HepG2 (cell line): ENCODE results near the gene ATG9A. TPM values are rescaled to one million over a fixed set of nuclear protein-coding genes. Genes with fewer than 3 reads are reported as not detected.
A peak's percentile ranks its signal among the peaks of the same experiment; 100 is the strongest.

Source experiments
- AGO1 ChIP-seq: fragments of 200-400 bp; formaldehyde crosslinking; IDR thresholded peaks from 2 replicates; pipeline ENCODE4 v1.6.1; 2017; ENCODE audit warnings: mild to moderate bottlenecking, low read depth, low read length, moderate library complexity; ENCODE audit not compliant: poor library complexity, severe bottlenecking
- DMAP1 ChIP-seq: IDR thresholded peaks from 2 replicates; pipeline ENCODE4 v1.6.1; 2016
- GATAD1 ChIP-seq: IDR thresholded peaks from 2 replicates; pipeline ENCODE4 v1.6.1; 2016; ENCODE audit warnings: missing genetic modification reagents, missing compliant biosample characterization
- KAT2B ChIP-seq: fragments of 150-350 bp; IDR thresholded peaks from 2 replicates; pipeline ENCODE4 v1.6.1; 2014; ENCODE audit warnings: low read depth, low read length, borderline replicate concordance
- KDM1A ChIP-seq: IDR thresholded peaks from 2 replicates; pipeline ENCODE4 v1.6.1; 2016; ENCODE audit warnings: missing compliant biosample characterization
- POLR2AphosphoS2 ChIP-seq: IDR thresholded peaks from 2 replicates; pipeline ENCODE4 v1.6.1; 2011; ENCODE audit warnings: low read depth, low read length, improper control_type of control experiment
- POLR2AphosphoS5 ChIP-seq: IDR thresholded peaks from 2 replicates; pipeline ENCODE4 v1.6.1; 2012; ENCODE audit warnings: low read depth, low read length
- REXO4 ChIP-seq: sonication (generic); formaldehyde crosslinking; IDR thresholded peaks from 2 replicates; pipeline ENCODE4 v1.8.0; 2022; ENCODE audit warnings: missing genetic modification reagents, mild to moderate bottlenecking, borderline replicate concordance
- SP4 ChIP-seq: sonication (generic); formaldehyde crosslinking; IDR thresholded peaks from 2 replicates; pipeline ENCODE4 v1.8.1; 2023; ENCODE audit warnings: mild to moderate bottlenecking, missing genetic modification reagents
- TCF7L2 ChIP-seq: IDR thresholded peaks from 2 replicates; pipeline ENCODE4 v1.6.1; 2011; ENCODE audit warnings: mild to moderate bottlenecking, low read depth, low read length, moderate library complexity
- ZBTB38 ChIP-seq: sonication (generic); formaldehyde crosslinking; IDR thresholded peaks from 2 replicates; pipeline ENCODE4 v1.5.1; 2020; ENCODE audit warnings: mild to moderate bottlenecking, missing genetic modification reagents
- ZKSCAN5 ChIP-seq: sonication (generic); formaldehyde crosslinking; IDR thresholded peaks from 2 replicates; pipeline ENCODE4 v1.5.1; 2020; ENCODE audit warnings: mild to moderate bottlenecking, missing genetic modification reagents
- ZNF326 ChIP-seq: sonication (generic); formaldehyde crosslinking; IDR thresholded peaks from 2 replicates; pipeline ENCODE4 v1.4.0; 2020; ENCODE audit warnings: missing genetic modification reagents, borderline replicate concordance
- polyA plus RNA-seq, 8 experiments: library from polyadenylated mRNA; depleted of rRNA in 3 of 8; stranded (reverse) in 7 of 8; unstranded in 1 of 8; fragments of >200 nt; fragmentation: Illumina TruSeq in 4 of 8; extraction: Trizol in 4 of 8; gene quantifications; 2 replicates each; pipeline versions ENCODE4 v1.2.1 to v1.2.3, GENCODE V29; 2011 to 2016; ENCODE audit warnings: low read depth in 4 of 8, missing spikeins in 1 of 8, mixed read lengths in 1 of 8; ENCODE audit not compliant: insufficient read depth in 1 of 8
- total RNA-seq, 5 experiments: library from RNA; depleted of rRNA; stranded (reverse); fragments of >200 nt; fragmentation: Illumina TruSeq; extraction: Trizol; gene quantifications; 2 replicates each; pipeline ENCODE4 v1.2.3, GENCODE V29; 2016; ENCODE audit warnings: low read depth in 1 of 5
- TF ChIP-seq, protein P1 (sequence below): IDR thresholded peaks from 2 replicates; pipeline ENCODE4 v1.6.1; 2016; ENCODE audit warnings: low read depth, missing genetic modification reagents, missing compliant biosample characterization
- TF ChIP-seq, protein P2 (sequence below): sonication (generic); formaldehyde crosslinking; IDR thresholded peaks from 2 replicates; pipeline ENCODE4 v1.8.1; 2023; ENCODE audit warnings: mild to moderate bottlenecking, missing genetic modification reagents
- TF ChIP-seq, protein P3 (sequence below): sonication (generic); formaldehyde crosslinking; IDR thresholded peaks from 2 replicates; pipeline ENCODE4 v1.5.0; 2020; ENCODE audit warnings: missing genetic modification reagents

Gene ATG9A
- total and polyA plus RNA-seq, 2 of the 13 experiments (the other 11 are each of a cell fraction or from before 2014, with no cell fraction given): 35.0 to 131 TPM

DNA sequence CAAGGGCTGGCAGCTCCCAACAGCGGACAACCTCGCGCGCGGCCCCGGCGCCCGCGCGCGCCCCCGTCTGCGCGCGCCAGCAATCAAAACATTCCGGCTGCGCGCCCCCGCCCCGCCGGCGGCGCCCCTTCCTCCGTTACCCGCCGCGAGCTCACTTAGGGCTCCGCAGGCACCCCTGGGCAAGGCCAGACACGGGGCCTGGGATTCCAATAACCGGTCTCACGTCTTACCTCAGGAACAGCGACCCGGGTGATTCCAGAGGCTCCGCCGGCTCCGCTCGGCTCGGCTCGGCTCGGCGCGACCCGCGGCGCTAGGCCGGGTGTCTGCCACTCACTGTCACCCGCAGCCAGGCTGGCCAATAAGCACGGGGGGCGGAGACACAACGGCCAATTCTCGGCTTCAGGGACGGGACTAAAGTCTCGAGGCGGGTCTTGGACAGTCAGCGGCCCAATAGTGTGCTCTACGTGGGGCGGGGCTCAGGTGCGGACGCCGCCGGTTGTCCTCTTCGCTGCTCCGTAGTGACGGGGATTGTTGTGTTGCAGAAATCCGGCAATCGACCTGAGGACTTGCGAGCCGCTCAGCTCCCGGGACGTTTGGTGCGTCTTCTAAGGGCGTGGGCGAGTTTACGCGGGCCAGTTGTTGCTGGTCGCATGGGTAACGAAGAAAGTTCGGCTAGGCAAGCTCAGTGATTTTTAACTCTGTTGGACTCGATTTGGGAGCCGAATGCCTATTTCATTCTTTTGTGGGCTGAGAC is at the start of gene ATG9A, which contains the start of gene ANKZF1 (continued):
- TF ChIP-seq, protein P1, sequence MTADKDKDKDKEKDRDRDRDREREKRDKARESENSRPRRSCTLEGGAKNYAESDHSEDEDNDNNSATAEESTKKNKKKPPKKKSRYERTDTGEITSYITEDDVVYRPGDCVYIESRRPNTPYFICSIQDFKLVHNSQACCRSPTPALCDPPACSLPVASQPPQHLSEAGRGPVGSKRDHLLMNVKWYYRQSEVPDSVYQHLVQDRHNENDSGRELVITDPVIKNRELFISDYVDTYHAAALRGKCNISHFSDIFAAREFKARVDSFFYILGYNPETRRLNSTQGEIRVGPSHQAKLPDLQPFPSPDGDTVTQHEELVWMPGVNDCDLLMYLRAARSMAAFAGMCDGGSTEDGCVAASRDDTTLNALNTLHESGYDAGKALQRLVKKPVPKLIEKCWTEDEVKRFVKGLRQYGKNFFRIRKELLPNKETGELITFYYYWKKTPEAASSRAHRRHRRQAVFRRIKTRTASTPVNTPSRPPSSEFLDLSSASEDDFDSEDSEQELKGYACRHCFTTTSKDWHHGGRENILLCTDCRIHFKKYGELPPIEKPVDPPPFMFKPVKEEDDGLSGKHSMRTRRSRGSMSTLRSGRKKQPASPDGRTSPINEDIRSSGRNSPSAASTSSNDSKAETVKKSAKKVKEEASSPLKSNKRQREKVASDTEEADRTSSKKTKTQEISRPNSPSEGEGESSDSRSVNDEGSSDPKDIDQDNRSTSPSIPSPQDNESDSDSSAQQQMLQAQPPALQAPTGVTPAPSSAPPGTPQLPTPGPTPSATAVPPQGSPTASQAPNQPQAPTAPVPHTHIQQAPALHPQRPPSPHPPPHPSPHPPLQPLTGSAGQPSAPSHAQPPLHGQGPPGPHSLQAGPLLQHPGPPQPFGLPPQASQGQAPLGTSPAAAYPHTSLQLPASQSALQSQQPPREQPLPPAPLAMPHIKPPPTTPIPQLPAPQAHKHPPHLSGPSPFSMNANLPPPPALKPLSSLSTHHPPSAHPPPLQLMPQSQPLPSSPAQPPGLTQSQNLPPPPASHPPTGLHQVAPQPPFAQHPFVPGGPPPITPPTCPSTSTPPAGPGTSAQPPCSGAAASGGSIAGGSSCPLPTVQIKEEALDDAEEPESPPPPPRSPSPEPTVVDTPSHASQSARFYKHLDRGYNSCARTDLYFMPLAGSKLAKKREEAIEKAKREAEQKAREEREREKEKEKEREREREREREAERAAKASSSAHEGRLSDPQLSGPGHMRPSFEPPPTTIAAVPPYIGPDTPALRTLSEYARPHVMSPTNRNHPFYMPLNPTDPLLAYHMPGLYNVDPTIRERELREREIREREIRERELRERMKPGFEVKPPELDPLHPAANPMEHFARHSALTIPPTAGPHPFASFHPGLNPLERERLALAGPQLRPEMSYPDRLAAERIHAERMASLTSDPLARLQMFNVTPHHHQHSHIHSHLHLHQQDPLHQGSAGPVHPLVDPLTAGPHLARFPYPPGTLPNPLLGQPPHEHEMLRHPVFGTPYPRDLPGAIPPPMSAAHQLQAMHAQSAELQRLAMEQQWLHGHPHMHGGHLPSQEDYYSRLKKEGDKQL: no peak
- TF ChIP-seq POLR2AphosphoS2: no peak
- no peak for TF ChIP-seq KAT2B
- no peak for TF ChIP-seq KDM1A (CRISPR knock-in tag)
- TF ChIP-seq REXO4 (CRISPR knock-in tag): no peak
- TF ChIP-seq, protein P2, sequence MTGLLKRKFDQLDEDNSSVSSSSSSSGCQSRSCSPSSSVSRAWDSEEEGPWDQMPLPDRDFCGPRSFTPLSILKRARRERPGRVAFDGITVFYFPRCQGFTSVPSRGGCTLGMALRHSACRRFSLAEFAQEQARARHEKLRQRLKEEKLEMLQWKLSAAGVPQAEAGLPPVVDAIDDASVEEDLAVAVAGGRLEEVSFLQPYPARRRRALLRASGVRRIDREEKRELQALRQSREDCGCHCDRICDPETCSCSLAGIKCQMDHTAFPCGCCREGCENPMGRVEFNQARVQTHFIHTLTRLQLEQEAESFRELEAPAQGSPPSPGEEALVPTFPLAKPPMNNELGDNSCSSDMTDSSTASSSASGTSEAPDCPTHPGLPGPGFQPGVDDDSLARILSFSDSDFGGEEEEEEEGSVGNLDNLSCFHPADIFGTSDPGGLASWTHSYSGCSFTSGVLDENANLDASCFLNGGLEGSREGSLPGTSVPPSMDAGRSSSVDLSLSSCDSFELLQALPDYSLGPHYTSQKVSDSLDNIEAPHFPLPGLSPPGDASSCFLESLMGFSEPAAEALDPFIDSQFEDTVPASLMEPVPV (CRISPR knock-in tag): peak; percentile 81; the same call in 1 of the 2 replicates
- peak; percentile 95 for TF ChIP-seq GATAD1 (CRISPR knock-in tag)
- TF ChIP-seq AGO1: peak; percentile 4
- TF ChIP-seq DMAP1 (CRISPR knock-in tag): peak; percentile 78; the same call in 1 of the 2 replicates
- TF ChIP-seq SP4: peak; percentile 100
- TF ChIP-seq ZNF326 (CRISPR knock-in tag): no peak
- peak; percentile 97 for TF ChIP-seq POLR2AphosphoS5
- TF ChIP-seq ZBTB38 (CRISPR knock-in tag): peak; percentile 12; the same call in 1 of the 2 replicates
- TF ChIP-seq ZKSCAN5 (CRISPR knock-in tag): no peak
- TF ChIP-seq, protein P3, sequence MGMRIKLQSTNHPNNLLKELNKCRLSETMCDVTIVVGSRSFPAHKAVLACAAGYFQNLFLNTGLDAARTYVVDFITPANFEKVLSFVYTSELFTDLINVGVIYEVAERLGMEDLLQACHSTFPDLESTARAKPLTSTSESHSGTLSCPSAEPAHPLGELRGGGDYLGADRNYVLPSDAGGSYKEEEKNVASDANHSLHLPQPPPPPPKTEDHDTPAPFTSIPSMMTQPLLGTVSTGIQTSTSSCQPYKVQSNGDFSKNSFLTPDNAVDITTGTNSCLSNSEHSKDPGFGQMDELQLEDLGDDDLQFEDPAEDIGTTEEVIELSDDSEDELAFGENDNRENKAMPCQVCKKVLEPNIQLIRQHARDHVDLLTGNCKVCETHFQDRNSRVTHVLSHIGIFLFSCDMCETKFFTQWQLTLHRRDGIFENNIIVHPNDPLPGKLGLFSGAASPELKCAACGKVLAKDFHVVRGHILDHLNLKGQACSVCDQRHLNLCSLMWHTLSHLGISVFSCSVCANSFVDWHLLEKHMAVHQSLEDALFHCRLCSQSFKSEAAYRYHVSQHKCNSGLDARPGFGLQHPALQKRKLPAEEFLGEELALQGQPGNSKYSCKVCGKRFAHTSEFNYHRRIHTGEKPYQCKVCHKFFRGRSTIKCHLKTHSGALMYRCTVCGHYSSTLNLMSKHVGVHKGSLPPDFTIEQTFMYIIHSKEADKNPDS (CRISPR knock-in tag): no peak
- TF ChIP-seq TCF7L2: no peak
